GM03348 (cell line): ENCODE data around the gene STK39.

ENCODE experiments used
- DNase-seq: peaks from one replicate; pipeline ENCODE4 v3.0.0; 2012; ENCODE audit warnings: low spot score

The STK39 gene

DNA sequence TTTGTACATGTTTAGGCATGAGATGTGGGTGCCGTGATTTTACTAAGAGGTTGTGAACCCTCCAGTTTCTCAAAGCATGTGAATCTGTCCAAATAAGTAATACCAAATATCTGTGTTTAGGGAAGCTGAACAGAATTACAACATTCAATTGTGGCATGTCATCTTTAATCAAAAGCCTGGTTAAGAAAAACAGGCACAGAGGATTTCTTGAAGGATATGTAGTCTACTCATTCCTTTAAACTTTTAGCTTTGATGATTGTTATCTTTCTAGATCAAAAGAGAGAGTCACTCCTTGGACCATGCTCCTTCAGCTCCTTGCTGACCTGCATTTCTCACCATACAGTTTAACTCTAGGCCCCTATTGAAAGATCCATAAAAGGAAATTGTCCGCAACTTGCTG lies 296.8 kb downstream of the STK39 start:
- no peak for DNase-seq

DNA sequence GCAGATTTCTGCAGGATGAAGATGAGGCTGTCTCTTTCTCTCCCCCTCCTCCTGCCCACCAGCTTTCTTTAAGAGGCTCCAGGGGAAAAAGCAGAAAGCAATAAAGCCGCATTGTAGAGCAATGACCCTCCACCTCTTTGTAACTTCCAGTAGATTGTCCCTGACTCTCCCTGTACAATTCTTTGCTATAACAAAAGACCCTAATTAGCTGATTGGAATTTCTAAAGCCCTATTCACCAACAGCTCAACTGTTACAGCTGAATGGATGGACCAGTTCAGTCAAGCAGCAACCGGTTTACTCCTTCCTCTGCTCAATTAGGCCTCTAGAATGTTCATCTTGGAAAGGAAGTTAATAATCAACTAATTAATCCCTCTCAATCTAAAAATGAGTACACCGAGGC lies 301.0 kb downstream of the STK39 start:
- no peak for DNase-seq

DNA sequence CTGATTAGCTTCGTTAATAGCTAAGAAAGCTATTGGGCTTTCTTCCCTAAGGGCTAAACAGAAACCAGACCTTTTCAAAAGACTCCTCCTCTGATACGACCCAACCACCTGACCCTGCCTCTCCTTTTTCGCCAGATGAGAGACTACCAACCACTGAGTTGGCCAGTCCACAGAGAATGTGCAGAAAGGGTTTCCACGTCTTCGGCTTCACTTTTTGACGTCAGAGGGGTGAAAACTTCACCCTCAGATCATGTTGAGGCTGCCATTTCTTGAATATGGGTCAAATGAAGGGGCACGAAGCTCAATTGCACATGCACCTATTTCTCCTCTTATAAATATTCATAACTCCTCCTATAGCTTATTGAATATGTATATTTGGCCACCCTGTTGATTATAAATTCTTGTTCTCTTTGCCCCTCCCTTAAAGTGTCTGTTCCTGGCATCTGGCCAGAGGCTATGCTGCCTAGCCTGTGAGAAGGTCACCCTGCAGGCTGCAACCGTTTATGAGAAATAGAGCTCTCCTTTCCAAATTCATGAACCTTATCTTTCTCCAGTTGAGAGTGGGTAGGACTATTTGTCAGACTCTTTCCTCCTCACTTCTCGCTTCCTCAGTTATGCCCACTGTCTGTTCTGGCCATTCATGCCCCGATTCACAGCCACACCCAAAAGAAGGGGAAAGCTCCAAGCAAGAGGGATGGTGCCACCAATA lies 301.6 kb downstream of the STK39 start:
- no peak for DNase-seq

DNA sequence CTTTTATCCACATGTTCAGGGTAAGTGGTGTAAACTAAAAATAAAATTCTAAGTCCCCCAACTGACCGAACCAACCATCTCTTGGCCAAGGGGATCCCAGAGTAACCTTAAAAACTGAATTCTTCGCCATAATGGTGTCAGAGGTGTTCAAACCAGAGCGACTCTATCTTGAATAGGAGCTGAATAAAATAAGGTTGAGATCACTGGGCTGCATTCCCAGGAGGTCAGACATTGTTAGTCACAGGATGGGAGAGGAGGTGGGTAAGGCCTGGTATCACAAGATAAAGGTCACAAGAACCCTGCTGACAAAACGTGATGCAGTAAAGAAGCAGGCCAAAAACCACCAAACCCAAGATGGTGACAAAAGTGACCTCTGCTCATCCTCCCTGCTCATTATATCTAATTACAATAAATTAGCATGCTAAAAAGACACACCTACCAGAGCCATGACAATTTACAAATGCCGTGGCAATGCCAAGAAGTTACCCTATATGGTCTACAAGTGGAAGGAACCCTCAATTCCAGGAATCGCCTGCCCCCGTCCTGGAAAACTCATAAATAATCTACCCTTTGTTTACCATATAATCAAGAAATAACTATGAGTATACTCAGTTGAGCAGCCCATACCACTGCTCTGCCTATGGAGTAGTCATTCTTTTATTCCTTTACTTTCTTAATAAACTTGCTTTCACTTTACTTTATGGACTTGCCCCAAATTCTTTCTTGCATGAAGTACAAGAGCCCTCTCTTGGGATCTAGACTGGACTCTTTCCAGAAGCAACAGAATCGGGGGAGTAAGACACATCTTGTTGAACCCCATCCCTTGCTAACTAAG lies 302.4 kb downstream of the STK39 start:
- DNase-seq: no peak

DNA sequence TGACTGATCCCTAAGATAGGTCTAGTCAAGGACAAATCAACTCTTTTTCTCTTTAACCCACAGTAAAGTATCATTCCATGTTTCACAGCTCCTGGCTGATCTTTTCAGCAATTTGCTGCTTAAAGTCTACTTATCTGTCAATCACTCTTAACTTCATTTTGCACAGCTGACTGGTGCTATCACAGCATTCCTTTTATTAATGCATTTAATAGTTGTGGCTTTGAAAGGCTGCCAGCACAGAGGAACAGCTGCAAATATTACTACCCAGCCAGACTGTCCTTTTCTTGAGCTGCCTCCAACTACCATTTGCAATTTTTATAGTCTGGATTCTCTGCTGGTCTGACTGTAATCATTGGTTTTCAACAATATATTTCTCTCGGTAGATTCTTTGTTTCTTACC lies 303.5 kb downstream of the STK39 start:
- DNase-seq: no peak

DNA sequence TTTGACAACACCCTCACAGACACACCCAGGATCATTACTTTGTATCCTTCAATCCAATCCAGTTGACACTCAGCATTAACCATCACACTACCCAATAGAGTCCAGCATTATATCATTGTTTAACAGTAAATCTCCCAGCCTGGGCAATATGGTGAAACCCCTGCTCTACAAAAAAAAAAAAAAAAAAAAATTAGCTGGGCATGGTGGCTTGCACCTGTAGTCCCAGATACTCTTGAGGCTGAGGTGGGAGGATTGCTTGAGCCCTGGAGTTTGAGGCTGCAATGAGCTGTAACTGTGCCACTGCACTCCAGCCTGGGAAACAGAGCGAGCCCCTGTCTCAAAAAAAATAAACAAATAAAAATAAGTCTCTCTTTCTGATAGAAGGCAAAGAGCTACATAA lies 304.0 kb downstream of the STK39 start:
- no peak for DNase-seq

DNA sequence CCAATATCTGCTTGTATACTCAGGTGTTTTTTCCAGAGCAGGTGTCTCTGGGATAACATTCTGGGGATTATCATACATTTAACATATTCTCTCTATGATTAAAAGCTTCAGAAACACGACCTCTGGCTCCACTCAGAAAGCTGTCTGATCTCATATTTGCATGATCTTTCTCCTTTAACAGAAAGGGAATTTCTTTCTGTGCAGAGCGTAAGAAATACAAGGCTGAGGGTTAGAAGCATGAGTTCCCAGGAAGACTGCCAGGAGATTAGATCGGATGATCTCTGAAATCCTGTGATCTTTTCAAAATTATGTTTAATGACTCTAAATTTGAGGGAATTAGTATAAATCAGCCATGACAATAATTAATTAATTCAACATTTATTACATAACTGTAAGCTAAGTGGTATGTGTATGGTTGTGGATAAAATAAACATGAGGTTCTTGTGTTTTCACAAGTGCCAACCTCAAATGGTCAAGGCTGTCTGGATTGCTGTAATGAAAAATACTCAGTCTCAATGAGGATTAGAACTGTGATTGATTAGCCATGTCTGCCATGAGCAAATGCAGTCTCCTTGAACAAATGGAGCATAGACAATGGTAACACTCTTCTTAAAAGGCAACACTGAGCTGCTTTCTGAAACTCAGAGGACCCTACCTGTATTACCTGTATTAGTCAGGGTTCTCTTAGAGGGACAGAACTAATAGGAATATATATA lies 304.9 kb downstream of the STK39 start:
- no peak for DNase-seq

DNA sequence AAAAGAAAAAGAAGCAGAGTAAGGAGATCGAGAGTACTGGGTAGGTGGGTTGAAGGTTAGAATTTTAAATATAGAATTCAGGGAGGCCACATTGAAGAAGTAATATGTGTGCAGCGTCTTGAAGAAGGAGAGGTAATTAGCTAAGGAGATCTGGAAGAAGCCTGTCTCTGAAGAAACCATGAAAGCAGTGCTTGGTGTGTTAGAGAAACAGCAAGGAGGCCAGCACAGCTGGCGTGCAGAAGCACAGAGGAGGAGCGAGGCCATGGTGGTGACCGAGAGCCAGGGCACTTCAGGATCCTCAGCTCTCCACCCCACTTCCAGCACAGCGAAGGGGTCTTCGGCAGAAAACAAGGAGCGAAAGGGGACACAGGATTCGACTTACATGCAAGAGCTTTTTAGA lies 305.8 kb downstream of the STK39 start:
- DNase-seq: no peak

DNA sequence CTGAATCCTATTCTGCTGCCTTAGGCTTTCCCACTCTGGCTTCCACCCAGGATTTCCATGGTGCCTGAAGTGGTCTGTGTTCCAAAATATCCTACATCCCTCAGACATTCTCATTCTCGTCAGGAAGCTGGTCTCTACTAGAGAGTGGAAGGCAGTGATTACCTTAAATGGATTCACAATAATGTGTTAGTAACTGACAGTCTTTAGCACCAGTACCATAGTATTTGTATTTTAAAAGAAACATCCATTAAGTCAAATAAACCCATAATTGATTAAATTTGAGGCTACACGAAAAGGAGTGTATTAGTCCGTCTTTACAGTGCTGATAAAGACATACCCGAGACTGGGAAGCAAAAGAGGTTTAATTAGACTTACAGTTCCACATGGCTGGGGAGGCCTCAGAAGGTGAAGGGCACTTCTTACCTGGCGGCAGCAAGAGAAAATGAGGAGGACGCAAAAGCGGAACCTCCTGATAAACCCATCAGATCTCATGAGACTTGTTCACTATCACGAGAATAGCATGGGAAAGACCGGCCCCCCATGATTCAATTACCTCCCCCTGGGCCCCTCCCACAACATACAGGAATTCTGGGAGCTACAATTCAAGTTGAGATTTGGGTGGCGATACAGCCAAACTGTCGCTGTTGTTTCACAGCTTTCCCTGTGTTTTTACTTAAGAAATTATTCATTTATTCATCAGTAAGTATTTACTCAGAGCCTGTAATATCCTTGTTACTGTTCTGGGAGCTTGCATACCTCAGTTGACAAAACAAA lies 306.5 kb downstream of the STK39 start:
- no peak for DNase-seq

DNA sequence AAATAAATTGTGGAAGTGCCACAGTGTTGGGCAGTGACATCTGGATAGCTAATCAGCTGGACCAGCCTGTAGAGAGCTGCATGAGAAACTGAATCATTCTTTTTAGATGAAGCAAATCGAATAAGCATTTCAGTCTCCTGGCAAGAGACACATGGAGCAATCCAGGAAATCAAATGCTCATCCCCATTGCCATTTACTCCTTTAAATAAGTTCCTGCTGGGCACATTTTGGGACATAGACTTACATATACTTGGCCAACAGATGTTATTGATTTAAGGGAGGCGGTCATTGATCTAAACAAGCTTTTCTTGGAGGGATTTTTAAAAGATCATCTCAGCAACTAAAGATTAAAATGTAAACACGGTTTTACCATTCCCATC lies 307.1 kb downstream of the STK39 start:
- no peak for DNase-seq

DNA sequence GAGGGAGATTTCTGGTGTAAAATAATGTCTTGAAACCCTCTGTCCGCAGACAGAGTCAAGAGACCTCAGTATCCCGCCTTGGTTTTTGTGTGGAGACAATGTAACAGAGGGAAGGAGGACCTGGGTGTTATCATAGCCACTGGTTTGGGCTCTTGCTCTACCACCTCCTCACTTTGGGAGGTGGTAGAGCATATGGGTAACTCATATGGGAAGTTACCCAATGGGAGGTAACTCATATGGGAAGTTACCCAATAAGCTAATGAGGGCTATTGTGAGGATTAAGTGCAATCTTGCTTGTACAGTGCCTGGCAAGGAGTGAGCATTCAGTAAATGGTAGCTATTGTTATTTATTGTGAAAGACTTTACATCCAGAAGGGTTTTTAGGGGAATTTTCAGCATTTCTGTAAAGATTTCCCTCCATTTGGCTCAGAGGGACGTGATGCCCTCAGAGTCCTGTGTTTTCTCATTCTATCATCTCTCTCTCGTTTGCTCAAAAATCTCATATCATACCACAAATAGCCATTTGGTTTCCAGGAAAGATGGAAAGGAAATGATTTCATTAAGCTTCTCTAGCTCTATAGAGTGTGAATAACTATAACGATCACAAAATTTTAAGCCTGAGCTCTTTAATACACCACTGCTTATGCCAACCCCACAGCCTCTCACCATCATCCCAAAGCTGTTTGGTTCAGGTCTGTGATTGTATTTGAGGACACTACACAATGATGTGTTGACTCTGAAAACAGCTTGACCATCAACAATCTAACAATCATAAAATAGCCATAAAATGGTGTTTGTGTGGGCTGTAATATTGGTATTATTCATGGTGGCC lies 307.7 kb downstream of the STK39 start:
- DNase-seq: no peak

DNA sequence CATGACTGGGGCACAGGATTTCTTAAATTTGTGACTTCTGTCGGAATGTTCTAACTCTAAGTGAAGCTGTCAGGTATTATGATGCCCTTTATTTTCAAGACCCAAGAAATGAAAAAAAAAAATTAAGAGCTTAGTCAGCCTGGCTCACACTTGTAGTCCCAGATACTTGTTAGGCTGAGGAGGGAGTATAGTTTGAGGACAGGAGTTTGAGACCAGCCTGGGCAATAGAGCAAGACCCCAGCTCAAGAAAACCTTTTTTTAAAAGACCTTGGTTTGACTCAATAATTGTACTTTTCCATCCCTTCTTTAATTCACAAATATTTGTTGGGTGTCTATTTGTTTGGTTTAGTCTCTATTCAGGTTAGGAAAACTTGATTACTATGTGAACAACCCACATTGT lies 310.0 kb downstream of the STK39 start:
- no peak for DNase-seq

DNA sequence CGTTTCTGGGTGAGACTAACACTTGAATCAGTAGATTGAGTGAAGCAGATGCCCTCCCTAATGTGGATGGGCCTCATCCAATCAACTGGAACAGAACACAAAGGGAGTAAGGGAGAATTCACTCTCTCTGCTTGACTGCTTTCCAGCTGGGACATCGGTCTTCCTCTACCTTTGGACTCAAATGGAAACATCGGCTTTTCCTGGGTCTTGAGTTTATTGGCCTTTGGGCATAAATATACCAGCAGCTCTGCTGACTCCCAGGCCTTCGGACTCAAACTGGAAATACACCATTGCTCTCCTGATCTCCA lies 311.6 kb downstream of the STK39 start:
- DNase-seq: no peak

DNA sequence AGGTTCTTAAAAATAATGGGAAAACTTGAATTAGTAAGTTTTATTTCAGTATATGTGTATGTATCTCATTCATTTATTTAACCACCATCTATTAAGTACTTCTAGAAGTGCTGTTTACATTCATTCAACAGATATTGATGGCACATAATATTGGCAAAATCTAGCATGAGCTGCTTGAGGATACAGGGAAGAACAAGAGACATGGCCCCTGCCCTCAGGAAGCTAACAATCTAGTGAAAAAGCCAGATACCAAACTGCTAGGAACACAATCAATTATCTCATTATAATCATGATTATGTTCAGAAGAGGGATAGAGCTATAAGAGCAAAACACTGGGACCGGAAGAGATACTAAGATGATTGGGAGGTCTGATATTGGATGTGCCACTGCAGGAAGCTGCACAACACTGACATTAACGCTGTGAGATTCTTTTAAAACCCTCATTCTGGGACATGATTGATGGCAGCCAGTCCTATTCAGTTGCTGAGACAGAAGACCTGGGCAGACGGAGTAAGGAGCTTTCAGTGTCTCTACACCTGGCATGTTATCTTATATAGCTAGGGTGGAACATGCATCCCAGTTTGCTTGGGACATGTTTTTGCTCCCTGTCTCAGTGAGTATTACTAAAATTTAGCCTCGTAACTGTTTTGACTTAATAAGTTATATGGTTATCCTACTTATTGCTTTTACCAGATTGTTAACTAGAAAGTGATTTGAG lies 314.1 kb downstream of the STK39 start:
- DNase-seq: no peak

DNA sequence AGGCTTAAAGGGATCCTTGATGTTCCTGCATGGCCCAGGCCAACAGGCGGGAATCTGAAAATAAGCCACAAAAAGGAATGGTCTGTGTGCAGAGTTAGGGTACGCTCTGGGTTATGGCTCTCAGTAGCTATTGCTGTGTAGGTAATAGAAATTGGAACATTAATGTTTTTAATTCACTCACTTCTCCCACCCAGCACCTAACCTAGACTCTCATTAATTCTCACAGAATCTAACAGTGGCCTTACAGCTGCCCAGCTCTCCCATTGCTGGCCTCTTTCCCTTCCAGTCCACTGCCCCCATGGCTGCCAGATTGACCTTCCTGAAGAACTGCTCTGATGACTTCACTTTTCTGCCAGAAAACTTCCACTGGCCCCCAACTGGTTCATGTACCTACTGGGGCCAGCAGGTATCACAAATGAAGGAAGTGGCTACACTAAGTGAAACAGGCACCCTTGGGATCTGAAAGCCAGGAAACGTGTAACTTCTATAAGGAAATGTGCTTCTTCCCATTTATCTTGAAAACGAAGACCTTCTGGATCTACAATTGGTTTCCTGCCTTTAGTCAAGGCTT lies 315.2 kb downstream of the STK39 start:
- no peak for DNase-seq

DNA sequence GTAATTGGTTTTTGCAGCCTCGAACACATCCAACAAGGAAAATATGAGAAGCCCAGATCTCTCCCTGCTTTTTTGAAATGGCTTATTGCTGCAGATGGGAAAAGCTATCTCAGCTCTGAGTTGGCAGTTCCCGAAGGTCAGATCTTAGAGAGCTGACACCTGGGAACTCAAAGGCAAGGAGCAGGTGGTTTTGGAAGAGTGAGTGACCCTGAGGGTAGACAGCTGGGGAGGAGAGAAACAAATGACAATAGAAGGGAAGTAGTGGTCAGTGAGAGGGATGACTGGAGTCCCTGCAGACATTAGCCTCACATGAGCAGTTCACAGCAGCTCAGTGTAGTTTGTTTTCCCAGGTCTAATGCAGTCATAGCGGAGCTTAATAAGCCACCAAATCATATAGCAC lies 317.9 kb downstream of the STK39 start:
- DNase-seq: no peak

DNA sequence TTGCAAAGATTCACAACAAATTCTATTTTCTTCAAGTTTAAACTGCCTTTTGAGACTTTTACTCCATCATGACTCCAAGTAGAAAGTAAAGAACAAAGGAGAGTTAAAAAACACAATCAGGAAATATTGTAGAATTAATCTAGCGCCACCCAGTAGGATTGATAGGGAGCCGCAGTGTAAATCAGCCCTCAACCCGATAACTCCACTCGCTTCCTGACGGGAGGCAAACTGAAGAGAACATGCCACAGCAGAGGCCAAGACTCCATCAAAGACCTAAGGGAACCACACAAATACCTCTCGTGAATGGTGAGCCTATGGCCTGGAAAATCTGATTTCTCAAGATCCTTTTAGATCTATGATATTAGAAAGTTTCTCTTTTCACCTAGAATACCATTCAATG lies 319.0 kb downstream of the STK39 start:
- DNase-seq: no peak

DNA sequence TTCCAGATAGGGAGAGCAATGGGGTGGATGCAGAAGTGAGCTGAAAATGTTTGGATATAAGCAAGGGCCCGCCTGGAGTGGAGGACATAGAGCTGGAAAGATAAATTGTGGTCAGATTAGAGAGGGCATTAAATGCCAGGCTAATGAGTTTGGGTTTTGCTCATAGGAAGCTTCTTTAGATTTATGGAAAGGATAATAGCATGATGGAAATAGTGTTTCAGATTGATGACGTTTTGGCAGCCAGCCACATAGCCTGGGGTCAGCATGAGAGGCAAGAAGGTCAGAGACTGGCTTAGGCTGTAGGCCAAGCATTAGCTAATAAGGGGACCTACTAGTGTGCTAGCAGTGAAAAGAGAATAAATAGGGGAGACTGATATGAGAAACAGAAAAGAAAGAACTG lies 321.6 kb downstream of the STK39 start:
- no peak for DNase-seq

DNA sequence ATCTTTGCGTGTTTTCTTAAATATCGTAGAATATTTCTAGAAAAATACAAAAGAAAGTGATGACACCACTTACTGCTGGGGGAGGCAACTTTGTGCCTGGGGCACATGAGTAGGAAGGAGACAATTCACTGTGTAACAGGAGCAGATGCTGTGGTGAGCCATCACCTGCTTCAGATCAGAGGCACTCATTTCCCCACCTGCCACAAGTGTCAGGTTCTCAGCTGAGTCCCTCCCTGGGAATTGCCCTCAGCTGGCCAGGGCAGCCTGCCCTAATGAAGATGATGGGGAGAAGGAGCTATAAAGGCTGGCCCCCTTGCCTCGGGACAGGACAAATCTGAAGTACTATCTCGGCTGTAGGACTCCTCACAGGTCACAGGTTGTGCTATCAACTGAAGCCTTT lies 322.8 kb downstream of the STK39 start:
- no peak for DNase-seq

DNA sequence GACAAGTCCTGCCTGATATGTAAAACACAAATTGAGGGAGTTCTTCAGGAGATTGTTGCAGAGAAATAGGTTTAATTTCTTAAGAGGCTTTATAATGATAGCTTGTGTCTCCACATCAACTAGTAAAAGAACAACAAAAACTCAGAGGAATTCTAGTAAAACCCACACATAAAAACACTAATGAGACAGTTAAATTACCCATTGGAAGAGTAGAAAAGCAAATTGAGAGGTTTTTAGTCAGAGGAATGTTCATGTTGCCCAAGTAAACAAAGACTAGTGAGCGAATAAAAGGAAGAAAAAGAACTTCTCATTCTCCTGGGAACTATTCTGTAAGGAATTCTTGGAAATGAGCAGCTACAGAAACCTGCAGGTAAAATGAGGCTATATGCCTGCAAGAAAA lies 330.6 kb downstream of the STK39 start:
- no peak for DNase-seq

DNA sequence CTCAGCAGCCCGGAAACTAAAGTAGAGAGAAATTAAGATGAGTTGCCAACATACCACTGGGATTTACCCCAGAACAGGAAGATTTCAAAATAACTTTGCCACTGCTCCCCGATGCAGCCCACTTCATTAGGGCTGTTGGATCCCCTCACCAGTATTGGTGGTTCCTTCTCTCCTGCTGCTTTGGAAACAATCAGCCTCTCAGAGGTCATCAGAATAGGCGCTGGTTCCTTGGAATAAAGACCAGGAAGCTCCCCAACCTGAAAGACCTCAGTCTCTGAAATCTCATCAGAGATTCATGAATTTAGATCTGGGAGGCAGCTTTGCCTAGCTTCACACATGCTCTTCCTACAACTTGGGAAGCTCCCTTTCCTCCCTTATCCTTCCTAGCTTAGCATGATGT lies 332.4 kb downstream of the STK39 start:
- DNase-seq: no peak
